ENCODE results near the gene TANC1.

Gene TANC1

GRCh38 chr2:158968396-158969161 lies at the start of gene TANC1:
Gene TANC1, plus strand, starts transcription at chr2:158968640. Its CDS starts 97,271 bp downstream, at chr2:159065911.
- DNase-seq: peak; percentile 33

GRCh38 chr2:158921599-158922408 lies 46.6 kb upstream of the TANC1 start:
- DNase-seq: no peak

- DNase-seq: no peak
These were observed 45.8 kb upstream of the TANC1 start for GRCh38 chr2:158922601-158923000.

GRCh38 chr2:158923180-158923594 lies 45.3 kb upstream of the TANC1 start:
- no peak for DNase-seq

- no peak for DNase-seq
These were observed 44.8 kb upstream of the TANC1 start for GRCh38 chr2:158923641-158924040.

- no peak for DNase-seq
These were observed 41.9 kb upstream of the TANC1 start for GRCh38 chr2:158926478-158926948.

- no peak for DNase-seq
These were observed 39.9 kb upstream of the TANC1 start for GRCh38 chr2:158928515-158928914.

GRCh38 chr2:158928965-158929364 lies 39.5 kb upstream of the TANC1 start:
- no peak for DNase-seq

GRCh38 chr2:158931572-158931971 lies 36.9 kb upstream of the TANC1 start:
- no peak for DNase-seq

GRCh38 chr2:158932131-158932645 lies 36.3 kb upstream of the TANC1 start:
- DNase-seq: no peak

- DNase-seq: no peak
These were observed 34.3 kb upstream of the TANC1 start for GRCh38 chr2:158934170-158934569.

- DNase-seq: no peak
These were observed 32.8 kb upstream of the TANC1 start for GRCh38 chr2:158935617-158936016.

GRCh38 chr2:158936978-158937377 lies 31.5 kb upstream of the TANC1 start:
- no peak for DNase-seq

- no peak for DNase-seq
These were observed 28.1 kb upstream of the TANC1 start for GRCh38 chr2:158940356-158940755.

GRCh38 chr2:158943973-158944372 lies 24.5 kb upstream of the TANC1 start:
- no peak for DNase-seq

GRCh38 chr2:158948964-158949699 lies 19.3 kb upstream of the TANC1 start:
- DNase-seq: no peak

GRCh38 chr2:158953454-158953853 lies 15.0 kb upstream of the TANC1 start:
- no peak for DNase-seq

GRCh38 chr2:158953926-158954763 lies 14.3 kb upstream of the TANC1 start:
- DNase-seq: peak; percentile 13

GRCh38 chr2:158955842-158956365 lies 12.5 kb upstream of the TANC1 start:
- no peak for DNase-seq

- no peak for DNase-seq
These were observed 10.1 kb upstream of the TANC1 start for GRCh38 chr2:158958365-158958764.

GRCh38 chr2:158960193-158960592 lies 8.2 kb upstream of the TANC1 start:
- DNase-seq: no peak

GRCh38 chr2:158962074-158962473 lies 6.4 kb upstream of the TANC1 start:
- DNase-seq: no peak
